Stomach smooth muscle (tissue), 2 donors: Measurements from ENCODE around the gene PDZD4.

Experiments used
- H3K27ac ChIP-seq: one replicate; pipeline ENCODE4 v1.7.0; 2013; ENCODE audit warnings: mild to moderate bottlenecking, low read length, inconsistent platforms
- H3K27me3 ChIP-seq, 2 donors: one replicate each; pipeline ENCODE4 v1.7.0; 2013; ENCODE audit warnings: low read length in 2 of 2; ENCODE audit not compliant: insufficient read depth in 2 of 2, control insufficient read depth in 1 of 2
- H3K36me3 ChIP-seq, 2 donors: one replicate each; pipeline ENCODE4 v1.7.0; 2013; ENCODE audit warnings: low read length in 2 of 2; ENCODE audit not compliant: control insufficient read depth in 2 of 2, insufficient read depth in 2 of 2
- H3K4me1 ChIP-seq: one replicate; pipeline ENCODE4 v1.7.0; 2013; ENCODE audit warnings: low read length; ENCODE audit not compliant: control insufficient read depth, insufficient read depth
- H3K4me3 ChIP-seq, 2 donors: one replicate each; pipeline ENCODE4 v1.7.0; 2013; ENCODE audit warnings: low read length in 2 of 2
- H3K9ac ChIP-seq, 2 donors: one replicate each; pipeline ENCODE4 v1.7.0; 2013; ENCODE audit warnings: low read length in 2 of 2, mild to moderate bottlenecking in 1 of 2
- H3K9me3 ChIP-seq, 2 donors: one replicate each; pipeline ENCODE4 v1.7.0; 2013; ENCODE audit warnings: low read length in 2 of 2; ENCODE audit not compliant: control insufficient read depth in 2 of 2
- donor health status: healthy.
- donor health status: Pancreatic carcinoma.

The PDZD4 gene

GRCh38 chrX:153774576-153775292 is 55.6 kb downstream of the PDZD4 start:
- no peak overlapping the region for H3K27ac ChIP-seq
- no peak overlapping the region for H3K4me3 ChIP-seq
- no peak overlapping the region for H3K9ac ChIP-seq
- H3K36me3 ChIP-seq = peaks cover 0 to 8% of the 10 kb centered on the region in 2 donors
- no peaks in the 10 kb centered on the region for H3K4me1 ChIP-seq
- peaks cover 0 to 4% of the 10 kb centered on the region in 2 donors for H3K27me3 ChIP-seq
- H3K9me3 ChIP-seq = no peaks in the 10 kb centered on the region

- Histone ChIP-seq H3K9ac (no peak overlapping the region), H3K9me3 (no peaks in the 10 kb centered on the region), H3K27me3 (peaks cover 0 to 4% of the 10 kb centered on the region in 2 donors), H3K4me3 (no peak overlapping the region), H3K4me1 (no peaks in the 10 kb centered on the region), H3K27ac (no peak overlapping the region), H3K36me3 (peaks cover 0 to 8% of the 10 kb centered on the region in 2 donors)
Observed at GRCh38 chrX:153773741-153774575, 56.4 kb downstream of the PDZD4 start.

GRCh38 chrX:153773218-153773611 is 57.1 kb downstream of the PDZD4 start:
- H3K9ac ChIP-seq = no peak overlapping the region
- H3K27ac ChIP-seq = no peak overlapping the region
- H3K4me3 ChIP-seq = no peak overlapping the region
- no peaks in the 10 kb centered on the region for H3K27me3 ChIP-seq
- H3K4me1 ChIP-seq = peaks cover 1% of the 10 kb centered on the region
- H3K36me3 ChIP-seq = peaks cover 0 to 8% of the 10 kb centered on the region in 2 donors
- H3K9me3 ChIP-seq = no peaks in the 10 kb centered on the region

- Histone ChIP-seq H3K9ac (no peak overlapping the region), H3K27ac (no peak overlapping the region), H3K36me3 (peaks cover 0 to 6% of the 10 kb centered on the region in 2 donors), H3K9me3 (no peaks in the 10 kb centered on the region), H3K4me3 (no peak overlapping the region), H3K4me1 (peaks cover 3% of the 10 kb centered on the region), H3K27me3 (no peaks in the 10 kb centered on the region)
Observed at GRCh38 chrX:153772316-153773217, 57.8 kb downstream of the PDZD4 start.

GRCh38 chrX:153771415-153772315 is 58.7 kb downstream of the PDZD4 start:
- H3K4me3 ChIP-seq = no peak overlapping the region
- H3K27me3 ChIP-seq = no peaks in the 10 kb centered on the region
- peaks cover 0 to 6% of the 10 kb centered on the region in 2 donors for H3K36me3 ChIP-seq
- no peaks in the 10 kb centered on the region for H3K9me3 ChIP-seq
- peaks cover 6% of the 10 kb centered on the region for H3K4me1 ChIP-seq
- H3K27ac ChIP-seq = no peak overlapping the region
- H3K9ac ChIP-seq = no peak overlapping the region

- H3K9me3 ChIP-seq = no peaks in the 10 kb centered on the region
- H3K36me3 ChIP-seq = peaks cover 0 to 6% of the 10 kb centered on the region in 2 donors
- no peak overlapping the region for H3K9ac ChIP-seq
- peaks cover 13% of the 10 kb centered on the region for H3K4me1 ChIP-seq
- peaks cover 0 to 2% of the 10 kb centered on the region in 2 donors for H3K27me3 ChIP-seq
- H3K4me3 ChIP-seq = no peak overlapping the region
- H3K27ac ChIP-seq = no peak overlapping the region
Observed at GRCh38 chrX:153770601-153771414, 59.5 kb downstream of the PDZD4 start.

- Histone ChIP-seq H3K27ac (no peak overlapping the region), H3K27me3 (peaks cover 0 to 2% of the 10 kb centered on the region in 2 donors), H3K4me1 (peaks cover 18% of the 10 kb centered on the region), H3K36me3 (peaks cover 0 to 4% of the 10 kb centered on the region in 2 donors), H3K9ac (no peak overlapping the region), H3K9me3 (no peaks in the 10 kb centered on the region), H3K4me3 (no peak overlapping the region)
Observed at GRCh38 chrX:153769865-153770600, 60.3 kb downstream of the PDZD4 start.

GRCh38 chrX:153769158-153769864 is 61.0 kb downstream of the PDZD4 start:
- Histone ChIP-seq H3K27ac (no peak overlapping the region), H3K9ac (no peak overlapping the region), H3K9me3 (no peaks in the 10 kb centered on the region), H3K4me3 (no peak overlapping the region), H3K36me3 (peaks cover 0 to 4% of the 10 kb centered on the region in 2 donors), H3K27me3 (peaks cover 0 to 4% of the 10 kb centered on the region in 2 donors), H3K4me1 (peaks cover 25% of the 10 kb centered on the region)
